ENCODE data around the gene NEK1. TPM values are rescaled to one million over a fixed set of nuclear protein-coding genes. Genes with fewer than 3 reads are reported as not detected.

Gene NEK1
- total RNA-seq, 1 donor from 2014 or later, result 5.2 TPM

DNA sequence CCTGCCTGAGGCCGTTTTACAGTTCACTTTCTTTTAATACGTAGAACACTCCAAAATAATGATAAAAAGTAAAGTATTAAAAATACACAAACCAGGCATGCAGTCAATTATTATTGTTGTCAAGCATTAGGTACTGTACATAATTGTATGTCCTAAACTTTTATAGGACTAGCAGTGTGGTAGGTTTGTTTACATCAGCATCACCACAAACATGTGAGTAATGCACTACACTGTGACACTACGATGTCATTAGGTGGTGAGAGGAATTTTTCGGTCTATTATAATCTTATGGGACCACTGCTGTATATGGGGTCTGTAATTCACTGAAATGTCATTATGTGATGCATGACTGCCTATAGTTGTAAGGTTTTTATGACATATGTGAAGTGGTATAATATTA lies 192.1 kb downstream of the NEK1 start:
- DNase-seq (ENCODE audit: low read depth, low spot score), result no peak

DNA sequence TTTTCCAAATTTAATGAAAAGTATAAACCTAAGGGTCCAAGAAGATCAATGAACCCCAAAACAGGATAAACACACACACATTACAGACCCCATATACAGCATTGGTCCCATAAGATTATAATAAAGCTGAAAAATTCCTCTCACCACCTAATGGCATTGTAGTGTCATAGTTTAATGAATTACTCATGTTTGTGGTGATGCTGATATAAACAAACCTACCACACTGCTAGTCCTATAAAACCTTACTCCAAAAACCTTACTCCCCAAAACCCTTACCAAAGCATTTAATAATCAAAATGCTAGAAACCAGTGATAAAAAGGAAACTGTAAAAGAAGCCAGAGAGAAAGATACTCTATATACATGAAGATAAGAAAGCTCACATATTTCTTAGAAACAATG lies 193.5 kb downstream of the NEK1 start:
- no peak for DNase-seq (ENCODE audit: low read depth, low spot score)

DNA sequence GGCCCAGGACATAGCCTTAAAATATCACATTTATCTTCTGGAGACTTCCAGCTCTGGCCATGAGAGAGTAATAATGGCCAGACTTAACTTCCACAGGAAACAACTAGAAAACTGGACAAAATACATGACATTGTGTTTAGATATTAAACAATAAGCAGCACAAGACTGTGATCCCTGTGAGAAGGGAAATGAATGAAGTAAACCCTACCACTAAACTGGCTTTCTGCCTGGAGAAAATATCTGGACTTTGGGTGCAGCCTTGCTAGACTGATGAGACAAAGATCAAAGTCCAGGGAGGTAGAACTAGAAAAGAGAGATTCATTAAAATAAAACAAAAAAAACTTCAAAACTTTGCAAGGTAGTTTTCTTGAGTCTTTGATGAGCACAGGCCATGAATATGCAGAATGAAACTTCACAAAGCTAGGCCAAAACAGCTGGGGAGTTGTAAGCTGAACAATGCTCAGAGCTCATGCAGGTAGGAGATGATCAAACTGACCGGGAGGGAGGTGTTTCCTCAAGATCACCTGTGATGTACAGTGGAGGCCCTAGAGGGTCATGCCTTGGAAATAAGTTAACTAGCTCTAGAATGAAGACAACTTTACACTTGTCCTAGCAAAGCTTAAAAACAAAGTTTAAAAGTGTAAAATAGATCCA lies 194.6 kb downstream of the NEK1 start:
- no peak for DNase-seq (ENCODE audit: low read depth, low spot score)

DNA sequence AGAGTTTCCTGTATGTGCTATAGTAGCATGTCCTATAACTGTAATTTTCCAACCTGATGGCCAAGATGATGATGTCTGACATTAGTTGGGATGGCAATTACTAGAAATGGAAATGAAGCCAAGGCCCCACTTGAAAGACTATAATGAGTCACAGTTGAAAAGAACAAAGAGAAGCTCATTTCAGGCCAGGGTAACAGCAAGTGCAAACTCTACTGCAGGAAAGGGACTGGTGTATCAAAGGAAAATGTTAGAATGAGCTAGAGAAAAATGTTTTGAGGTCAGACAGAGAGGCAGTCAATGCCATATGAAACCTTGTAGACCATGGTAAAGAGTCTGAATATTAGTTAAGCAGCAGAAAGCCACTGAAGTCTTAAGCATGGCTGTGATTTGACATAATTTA lies 195.4 kb downstream of the NEK1 start:
- DNase-seq (ENCODE audit: low read depth, low spot score), result no peak

DNA sequence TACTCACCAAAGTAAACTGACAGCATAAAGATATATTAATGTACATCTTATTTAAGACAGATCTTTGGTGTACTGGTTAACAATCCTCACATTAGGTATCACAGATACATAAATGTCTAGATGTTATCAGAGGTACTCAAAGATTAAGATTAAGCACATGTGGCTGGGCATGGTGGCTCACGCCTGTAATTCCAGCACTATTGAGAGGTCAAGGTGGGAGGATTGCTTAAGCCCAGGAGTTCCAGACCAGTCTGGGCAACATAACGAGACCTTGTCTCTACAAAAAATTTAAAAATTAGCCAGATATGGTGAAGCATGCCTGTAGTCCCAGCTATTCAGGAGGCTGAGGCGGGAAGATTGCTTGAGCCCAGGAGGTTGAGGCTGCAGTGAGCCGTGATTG lies 195.9 kb downstream of the NEK1 start:
- no peak for DNase-seq (ENCODE audit: low read depth, low spot score)

DNA sequence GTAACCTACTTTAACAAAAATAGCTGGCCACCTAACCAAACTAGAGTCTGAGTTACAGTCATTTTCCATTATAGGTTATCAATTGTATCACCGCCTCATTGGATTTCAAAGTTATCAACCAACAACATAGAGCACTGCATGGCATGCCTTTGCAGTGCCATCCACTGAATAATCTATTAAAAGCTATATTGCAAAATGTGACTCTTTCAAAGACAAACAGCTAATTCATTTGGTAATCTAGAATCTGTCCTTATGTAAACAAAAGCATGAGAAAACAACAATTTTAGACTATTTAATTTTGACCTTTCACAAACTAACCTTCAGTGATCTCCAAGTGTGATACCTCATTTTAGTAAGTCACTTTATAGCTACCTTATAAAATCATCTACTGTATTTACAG lies 197.5 kb downstream of the NEK1 start:
- DNase-seq (ENCODE audit: low read depth, low spot score), result no peak

DNA sequence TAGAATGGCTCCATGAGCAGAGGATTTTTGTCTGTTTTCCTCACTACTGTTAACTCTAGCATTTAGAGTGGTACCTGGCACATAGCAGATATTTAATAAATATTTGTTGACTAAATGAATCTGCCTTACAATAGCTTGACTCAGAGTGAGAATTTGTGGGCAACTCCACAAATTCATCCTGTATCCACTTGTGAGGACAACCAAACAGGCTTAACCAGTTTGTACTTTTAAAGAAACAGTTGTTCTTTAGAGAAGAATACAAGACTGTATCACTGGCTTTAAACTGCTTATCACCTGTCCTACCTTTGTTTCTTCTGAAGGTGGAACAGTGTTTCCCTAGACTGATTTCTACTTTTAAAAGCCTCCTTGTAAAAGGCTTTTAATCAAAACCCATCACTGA lies 200.3 kb downstream of the NEK1 start:
- no peak for DNase-seq (ENCODE audit: low read depth, low spot score)

DNA sequence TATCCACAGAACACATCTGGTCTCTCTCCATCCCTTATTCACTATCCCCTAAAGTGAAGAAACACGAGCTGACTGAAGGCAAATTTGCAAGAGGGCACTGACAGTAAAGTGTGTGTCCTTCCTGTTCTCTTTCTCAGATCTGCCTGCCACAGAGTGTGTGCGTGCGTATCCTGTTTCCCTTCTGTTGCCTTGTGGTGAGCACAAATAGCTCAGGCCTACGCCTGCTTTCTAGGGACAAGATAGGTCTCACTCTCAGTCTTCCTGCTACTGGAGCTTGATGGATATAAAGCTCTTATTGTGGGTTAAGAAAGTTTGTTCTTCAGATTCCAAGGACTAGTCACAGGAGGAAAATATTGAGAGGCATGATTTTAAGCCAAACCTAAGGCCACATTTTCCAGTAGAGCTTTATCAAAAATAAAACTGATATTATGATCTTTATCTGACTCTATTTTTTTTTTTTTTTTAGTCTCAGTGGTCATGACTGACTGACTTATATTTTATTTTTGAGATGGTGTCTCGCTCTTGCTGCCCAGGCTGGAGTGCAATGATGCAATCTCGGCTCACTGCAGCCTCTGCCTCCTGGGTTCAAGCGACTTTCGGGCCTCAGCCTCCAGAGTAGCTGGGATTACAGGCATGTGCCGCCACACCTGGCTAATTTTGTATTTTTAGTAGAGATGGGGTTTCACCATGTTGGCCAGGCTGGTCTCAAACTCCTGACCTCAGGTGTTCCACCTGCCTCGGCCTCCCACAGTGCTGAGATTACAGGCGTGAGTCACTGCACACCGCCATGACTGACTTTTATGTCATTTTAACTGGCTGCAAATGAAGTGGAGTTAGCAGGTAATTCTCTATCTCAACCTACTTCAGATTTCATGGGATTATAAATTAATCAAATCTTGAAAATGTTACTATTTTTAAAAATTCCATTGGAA lies 201.3 kb downstream of the NEK1 start:
- DNase-seq (ENCODE audit: low read depth, low spot score), result no peak

DNA sequence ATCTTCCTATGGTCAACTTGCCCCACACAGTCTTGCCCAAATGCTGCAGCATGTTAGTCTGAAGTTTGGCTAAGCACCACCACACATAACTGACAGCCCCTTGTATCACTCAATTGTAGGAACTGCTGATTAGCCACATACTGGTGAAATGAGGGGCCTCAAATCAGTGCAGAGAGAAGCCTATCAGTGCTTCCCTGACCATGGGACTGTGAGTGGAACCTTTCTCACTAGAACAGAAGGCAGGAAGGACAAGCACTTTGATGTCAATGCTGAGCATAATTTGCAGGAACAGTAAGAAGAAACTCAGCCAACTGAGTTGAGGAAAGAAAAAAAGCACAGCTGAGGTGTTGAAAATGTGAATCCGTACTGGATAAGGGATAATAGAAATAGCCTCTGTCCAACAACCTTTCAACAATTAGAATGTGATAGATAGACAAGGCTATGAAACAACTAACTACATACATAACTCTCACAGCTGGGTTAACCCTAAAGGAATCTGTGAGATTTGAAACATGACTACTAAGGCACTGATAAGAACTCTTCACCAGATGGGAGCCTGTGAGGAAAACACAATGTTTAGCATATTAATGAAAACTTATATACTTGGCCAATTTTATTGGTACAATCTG lies 205.1 kb downstream of the NEK1 start:
- DNase-seq (ENCODE audit: low read depth, low spot score), result no peak

DNA sequence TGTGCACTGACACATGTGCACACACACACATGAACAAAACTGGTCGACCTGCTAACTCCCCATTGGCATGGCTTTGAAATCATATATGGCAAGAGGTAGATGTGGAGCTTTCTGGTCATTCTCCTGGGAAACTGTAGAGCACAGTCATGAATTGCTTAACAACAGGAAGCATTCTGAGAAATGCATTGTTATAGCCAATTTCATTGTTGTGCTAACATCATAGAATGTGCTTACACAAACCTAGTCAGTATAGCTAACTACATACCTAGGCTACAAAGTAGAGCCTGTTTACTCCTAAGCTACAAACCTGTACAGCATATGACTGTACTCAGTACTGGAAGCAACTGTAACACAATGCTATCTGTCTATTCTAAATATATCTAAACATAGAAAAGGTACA lies 207.4 kb downstream of the NEK1 start:
- peak; percentile 69 for DNase-seq (ENCODE audit: low read depth, low spot score)

DNA sequence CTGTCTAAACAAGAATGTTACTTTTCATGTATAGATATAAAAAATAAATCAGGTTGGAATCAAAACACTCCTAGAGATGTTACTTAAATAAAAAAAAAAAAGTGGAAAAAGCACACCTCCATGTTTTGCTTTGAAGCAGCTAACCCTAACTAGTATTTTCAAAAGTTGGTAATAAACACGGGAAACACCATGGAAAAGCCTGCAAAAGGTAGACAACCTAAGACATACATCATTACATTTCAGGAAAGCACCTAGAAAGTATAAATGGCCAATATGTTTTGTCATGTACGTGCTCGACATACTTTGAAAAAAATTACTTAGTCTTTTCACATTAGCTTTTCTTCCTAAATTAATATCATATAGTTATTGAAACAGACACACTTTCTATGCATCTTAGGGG lies 211.6 kb downstream of the NEK1 start:
- no peak for DNase-seq (ENCODE audit: low read depth, low spot score)

DNA sequence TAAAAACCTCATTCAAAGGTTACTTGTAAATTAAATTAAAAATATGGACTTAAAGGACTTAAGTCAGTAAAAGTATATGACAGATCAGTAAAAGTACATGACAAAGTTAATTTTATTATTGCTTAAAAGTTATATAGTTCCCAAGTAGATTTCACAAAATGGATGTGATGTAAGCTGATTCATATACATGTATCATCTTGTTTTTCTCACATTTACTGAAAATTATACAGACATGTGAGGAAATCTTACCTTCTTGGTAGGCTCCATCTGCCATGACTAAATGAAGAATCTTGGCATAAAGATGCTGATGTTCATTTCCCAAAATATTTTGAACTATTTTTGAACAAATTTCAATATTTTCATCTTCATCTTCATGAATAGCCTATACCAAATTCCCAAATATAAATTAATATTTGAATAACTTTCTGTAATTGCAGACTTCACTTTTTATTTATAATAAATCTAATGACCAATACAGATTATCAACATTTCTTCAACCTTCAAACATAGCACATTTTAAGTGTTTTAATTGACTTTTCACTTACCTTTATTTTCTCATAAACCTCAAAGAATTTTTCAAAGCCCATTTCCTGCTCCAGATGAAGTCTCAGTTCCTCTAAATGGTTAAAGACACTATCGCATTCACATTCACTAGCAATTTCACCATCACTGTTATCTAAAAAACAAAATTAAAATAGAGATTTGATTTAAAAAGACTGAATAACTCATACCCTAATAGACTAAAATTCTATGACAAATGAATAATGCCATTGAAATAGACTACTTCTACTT lies 212.2 kb downstream of the NEK1 start:
- no peak for DNase-seq (ENCODE audit: low read depth, low spot score)

DNA sequence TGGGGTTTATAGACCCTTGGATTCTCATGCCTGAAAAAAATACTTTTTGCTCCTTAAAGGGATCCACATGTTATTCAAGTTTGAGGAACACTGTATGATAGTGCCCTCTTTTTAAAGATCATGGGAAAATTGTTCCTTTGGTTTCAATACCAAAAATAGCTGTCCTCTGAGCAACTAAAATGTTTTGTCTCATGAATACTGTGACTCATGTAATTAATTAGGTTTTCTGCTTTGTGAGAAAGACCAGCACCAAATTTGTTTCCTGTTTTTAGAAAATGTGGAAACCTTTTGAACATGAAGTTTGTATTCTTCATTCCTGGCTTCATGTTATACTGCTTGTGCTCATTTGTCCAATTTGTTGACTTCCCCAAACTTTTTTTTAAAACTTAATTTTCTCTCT lies 214.1 kb downstream of the NEK1 start:
- peak; percentile 45 for DNase-seq (ENCODE audit: low read depth, low spot score)

DNA sequence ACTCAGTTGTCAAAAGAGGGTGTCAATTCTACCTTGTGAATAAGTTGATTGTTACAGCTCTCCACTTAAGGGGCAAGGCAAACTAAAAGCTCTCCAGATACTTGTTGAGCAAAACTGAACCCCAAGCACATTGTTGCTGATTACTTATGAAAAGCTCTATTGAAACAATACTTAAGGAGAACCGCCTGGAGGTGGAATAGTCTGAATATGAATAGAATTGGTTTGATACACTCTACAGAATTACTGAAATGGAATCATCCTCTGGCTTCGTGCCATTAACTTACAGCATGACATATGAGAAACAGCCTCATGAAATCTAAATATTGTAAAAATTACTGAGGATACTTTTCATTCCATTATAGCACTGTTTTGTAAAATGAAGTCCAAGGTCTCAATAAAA lies 214.6 kb downstream of the NEK1 start:
- DNase-seq (ENCODE audit: low read depth, low spot score), result no peak

DNA sequence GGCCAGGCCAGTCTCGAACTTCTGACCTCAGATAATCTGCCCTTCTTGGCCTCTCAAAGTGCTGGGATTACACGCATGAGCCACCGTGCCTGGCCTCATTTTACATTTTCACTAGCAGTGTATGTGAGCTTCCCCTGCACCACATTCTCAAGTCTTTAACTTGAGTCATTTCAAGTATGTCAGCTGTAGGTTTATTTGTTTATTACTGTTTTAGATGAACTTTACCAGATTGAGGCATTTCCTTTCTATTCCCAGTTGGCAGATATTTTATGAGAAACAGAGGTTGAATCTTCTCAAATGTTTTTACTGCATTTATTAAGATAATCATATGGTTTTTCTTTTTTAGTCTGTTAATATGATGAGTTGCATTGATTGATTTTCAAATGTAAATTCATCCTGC lies 227.0 kb downstream of the NEK1 start:
- no peak for DNase-seq (ENCODE audit: low read depth, low spot score)

DNA sequence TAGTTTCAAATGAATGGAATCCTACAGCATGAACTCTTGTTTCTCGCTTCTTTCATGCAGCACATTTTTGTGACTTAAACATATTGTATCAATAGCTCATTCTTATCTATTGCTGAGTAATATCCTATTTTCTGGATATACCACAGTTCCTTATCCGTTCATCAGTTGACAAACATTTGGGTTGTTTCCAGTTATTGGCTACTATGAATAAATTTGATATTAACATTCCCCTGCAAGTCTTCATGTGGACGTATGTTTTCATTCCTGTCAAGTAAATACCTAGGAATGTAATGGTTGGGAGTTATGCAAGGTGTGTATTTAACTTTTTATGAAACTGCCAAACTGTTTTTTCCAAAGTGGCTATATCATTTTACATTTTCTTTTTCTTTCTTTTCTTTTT lies 227.6 kb downstream of the NEK1 start:
- no peak for DNase-seq (ENCODE audit: low read depth, low spot score)

DNA sequence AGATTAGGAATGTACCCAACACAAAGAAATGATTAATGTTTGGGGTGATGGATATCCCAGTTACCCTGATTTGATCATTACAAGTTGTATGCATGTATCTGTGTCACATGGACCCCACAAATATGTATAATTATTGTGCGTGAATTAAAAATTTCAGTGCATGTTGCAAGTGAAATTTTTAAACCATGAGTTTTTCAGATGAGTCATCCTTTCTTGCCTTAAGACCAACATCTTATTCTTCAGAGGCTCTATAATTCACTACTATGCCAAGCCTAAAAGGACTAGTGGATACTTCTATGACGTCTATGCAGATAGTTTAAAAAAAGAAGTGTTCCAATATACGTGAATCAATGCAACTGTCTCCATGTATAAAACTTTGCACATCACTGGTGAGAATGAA lies 228.7 kb downstream of the NEK1 start:
- no peak for DNase-seq (ENCODE audit: low read depth, low spot score)

DNA sequence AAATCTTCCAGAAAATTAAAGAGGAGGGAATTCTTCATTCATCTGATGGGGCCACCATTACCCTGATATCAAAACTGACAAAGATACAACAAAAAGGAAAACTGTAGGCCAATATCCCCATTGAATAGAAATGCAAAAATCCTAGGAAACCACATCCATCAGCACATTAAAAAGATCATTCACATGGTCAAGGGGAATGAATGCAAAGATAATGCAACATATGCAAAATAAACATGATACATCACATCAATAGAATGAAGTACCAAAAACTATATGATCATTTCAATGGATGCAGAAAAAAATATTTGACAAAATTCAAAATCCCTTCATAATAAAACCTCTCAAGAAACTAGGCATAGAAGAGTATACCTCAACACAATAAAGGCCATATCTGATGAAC lies 232.7 kb downstream of the NEK1 start:
- DNase-seq (ENCODE audit: low read depth, low spot score), result no peak

DNA sequence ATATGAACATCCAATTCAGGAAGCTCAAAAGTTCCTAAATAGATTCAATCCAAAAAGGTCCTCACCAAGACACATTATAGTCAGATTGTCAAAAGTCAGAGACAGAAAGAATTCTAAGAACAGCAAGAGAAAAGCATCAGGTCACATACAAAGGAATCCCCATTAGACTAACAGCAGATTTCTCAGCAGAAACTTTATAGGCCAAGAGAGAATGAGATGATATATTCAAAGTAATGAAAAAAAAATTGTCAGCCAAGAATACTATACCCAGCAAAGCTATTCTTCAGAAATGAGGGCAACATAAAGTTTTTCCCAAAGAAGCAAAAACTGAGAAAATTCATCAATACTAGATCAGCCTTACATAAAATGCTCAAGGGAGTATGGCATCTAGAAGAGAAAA lies 235.0 kb downstream of the NEK1 start:
- no peak for DNase-seq (ENCODE audit: low read depth, low spot score)

DNA sequence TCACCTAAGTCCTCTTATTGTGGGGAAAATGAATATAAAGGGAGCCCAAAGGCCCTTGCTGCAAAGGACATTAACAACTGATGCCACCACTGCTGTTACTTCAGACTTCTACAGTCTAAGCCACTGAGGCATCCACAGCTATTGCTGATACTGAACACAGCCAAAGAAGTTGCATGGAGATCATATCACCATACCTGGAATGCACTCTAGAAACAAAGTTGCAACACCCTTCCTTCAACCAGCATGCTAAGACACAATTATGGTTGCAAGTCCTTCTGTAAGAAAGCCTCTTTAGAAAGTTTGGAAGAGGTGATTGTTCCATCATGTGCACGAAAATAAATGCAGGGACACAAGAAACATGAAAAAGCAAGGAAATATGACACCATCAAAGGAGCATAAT lies 236.0 kb downstream of the NEK1 start:
- no peak for DNase-seq (ENCODE audit: low read depth, low spot score)

DNA sequence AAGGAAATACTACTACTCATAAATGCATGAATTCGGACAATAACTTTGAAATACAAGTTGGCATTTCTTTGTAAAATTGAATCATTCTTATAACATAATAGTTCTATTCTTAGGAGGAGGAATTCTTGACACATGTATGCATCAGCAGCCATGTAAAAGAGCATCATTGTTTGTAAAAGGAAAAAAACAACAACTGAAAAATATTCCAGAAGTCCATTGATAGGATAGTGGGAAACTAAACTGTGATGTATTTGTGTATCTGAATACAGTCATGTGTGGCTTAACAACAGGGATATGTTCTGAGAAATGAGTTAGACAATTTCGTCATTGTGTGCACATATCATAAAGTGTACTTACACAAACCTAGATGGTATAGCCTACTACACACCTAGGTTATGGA lies 239.6 kb downstream of the NEK1 start:
- DNase-seq (ENCODE audit: low read depth, low spot score), result no peak

DNA sequence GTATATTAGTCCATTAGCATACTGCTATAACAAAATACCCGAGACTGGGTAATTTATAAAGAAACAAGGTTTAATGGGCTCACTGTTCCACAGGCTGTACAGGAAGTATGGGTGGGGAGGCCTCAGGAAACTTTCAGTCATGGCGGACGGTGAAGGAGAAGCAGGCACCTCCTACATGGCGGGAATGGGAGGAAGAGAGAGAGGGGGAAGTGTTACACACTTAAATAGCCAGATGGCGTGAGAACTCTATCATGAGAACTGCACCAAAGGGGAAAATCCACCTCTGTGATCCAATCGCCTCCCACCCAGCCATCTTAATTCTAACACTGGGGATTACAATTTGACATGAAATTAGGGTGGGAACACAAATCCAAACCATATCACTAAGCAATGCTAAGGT lies 242.7 kb downstream of the NEK1 start:
- no peak for DNase-seq (ENCODE audit: low read depth, low spot score)

All from pulmonary artery endothelial cell (primary cell).